Neural cell (in vitro differentiated cells): ENCODE data around the gene PDE7B. TPM values are rescaled to one million over a fixed set of nuclear protein-coding genes. Genes with fewer than 3 reads are reported as not detected.

ENCODE experiments used
- H2AFZ ChIP-seq: fragments of 200-600, 300-800 bp; sonication (generic), shearing (Covaris generic); 2 replicates; pipeline ENCODE4 v1.6.0; 2014; ENCODE audit warnings: low read depth, mild to moderate bottlenecking, antibody characterized with exemption, low read length, moderate library complexity
- H3F3A ChIP-seq: fragments of 200-600 bp; shearing (Covaris generic); 2 replicates; pipeline ENCODE4 v1.6.1; 2016; ENCODE audit warnings: mild to moderate bottlenecking, moderate library complexity, mixed read lengths, antibody characterized with exemption, low read length; ENCODE audit not compliant: insufficient read depth, poor library complexity, severe bottlenecking
- H3K27ac ChIP-seq: fragments of 200-600, 300-800 bp; sonication (generic), shearing (Covaris generic); 2 replicates; pipeline ENCODE4 v1.5.1; 2014; ENCODE audit warnings: mild to moderate bottlenecking, low read length, moderate library complexity
- H3K27me3 ChIP-seq: fragments of 300-800, 200-600 bp; sonication (generic), shearing (Covaris generic); 2 replicates; pipeline ENCODE4 v1.6.0; 2014; ENCODE audit warnings: mild to moderate bottlenecking, low read depth, low read length, moderate library complexity; ENCODE audit not compliant: insufficient read depth
- H3K36me3 ChIP-seq: fragments of 300-800, 200-600 bp; sonication (generic), shearing (Covaris generic); 2 replicates; pipeline ENCODE4 v1.5.1; 2014; ENCODE audit warnings: mild to moderate bottlenecking, antibody characterized with exemption, low read length, moderate library complexity; ENCODE audit not compliant: insufficient read depth
- H3K4me2 ChIP-seq: fragments of 300-800, 200-600 bp; sonication (generic), shearing (Covaris generic); 2 replicates; pipeline ENCODE4 v1.6.0; 2014; ENCODE audit warnings: mild to moderate bottlenecking, low read length
- H3K4me3 ChIP-seq: fragments of 300-800, 200-600 bp; sonication (generic), shearing (Covaris generic); 2 replicates; pipeline ENCODE4 v1.5.1; 2014; ENCODE audit warnings: mild to moderate bottlenecking, low read length, moderate library complexity
- H3K79me2 ChIP-seq: fragments of 200-600 bp; shearing (Covaris generic); replicated peaks from 2 replicates; pipeline ENCODE4 v1.6.0; 2014; ENCODE audit warnings: mild to moderate bottlenecking, low read length, moderate library complexity; ENCODE audit not compliant: insufficient read depth
- H3K9ac ChIP-seq: fragments of 300-800, 200-600 bp; sonication (generic), shearing (Covaris generic); 2 replicates; pipeline ENCODE4 v1.6.1; 2016; ENCODE audit warnings: mild to moderate bottlenecking, low read length, mixed read lengths
- H3K9me2 ChIP-seq: fragments of 200-600 bp; shearing (Covaris generic); 2 replicates; pipeline ENCODE4 v1.6.1; 2016; ENCODE audit warnings: mild to moderate bottlenecking, low read length, mixed read lengths; ENCODE audit not compliant: insufficient read depth
- H3K9me3 ChIP-seq: fragments of 200-600, 300-800 bp; sonication (generic), shearing (Covaris generic); 2 replicates; pipeline ENCODE4 v1.6.1; 2016; ENCODE audit warnings: mild to moderate bottlenecking, mixed run types, low read length, moderate library complexity, mixed read lengths
- H4K20me1 ChIP-seq: fragments of 200-600 bp; shearing (Covaris generic); 2 replicates; pipeline ENCODE4 v1.6.1; 2016; ENCODE audit warnings: mild to moderate bottlenecking, mixed run types; ENCODE audit not compliant: insufficient read depth
- CTCF ChIP-seq: fragments of 450-650 bp; IDR thresholded peaks from 2 replicates; pipeline ENCODE4 v1.5.1; 2014; ENCODE audit warnings: antibody characterized with exemption, mild to moderate bottlenecking, moderate library complexity; ENCODE audit not compliant: poor library complexity, severe bottlenecking
- EP300 ChIP-seq: fragments of 450-650 bp; conservative IDR thresholded peaks from 2 replicates; pipeline ENCODE4 v1.6.1; 2014; ENCODE audit warnings: antibody characterized with exemption, mild to moderate bottlenecking, moderate library complexity; ENCODE audit not compliant: poor library complexity, severe bottlenecking
- EZH2 ChIP-seq: fragments of 200-600, 300-800 bp; shearing (Covaris generic), sonication (generic); IDR thresholded peaks from 2 replicates; pipeline ENCODE4 v1.6.1; 2014; ENCODE audit warnings: antibody characterized with exemption, low read length, borderline replicate concordance, mild to moderate bottlenecking; ENCODE audit not compliant: insufficient read depth, poor library complexity, severe bottlenecking
- MXI1 ChIP-seq: fragments of 450-650 bp; conservative IDR thresholded peaks from 2 replicates; pipeline ENCODE4 v1.6.1; 2014; ENCODE audit warnings: antibody characterized with exemption, mild to moderate bottlenecking; ENCODE audit not compliant: poor library complexity, severe bottlenecking
- POLR2AphosphoS5 ChIP-seq: IDR thresholded peaks from 2 replicates; pipeline ENCODE4 v1.6.1; 2012
- RAD21 ChIP-seq: fragments of 450-650 bp; conservative IDR thresholded peaks from 2 replicates; pipeline ENCODE4 v1.6.1; 2014; ENCODE audit warnings: antibody characterized with exemption, mild to moderate bottlenecking, moderate library complexity
- SMC3 ChIP-seq: fragments of 450-650 bp; conservative IDR thresholded peaks from 2 replicates; pipeline ENCODE4 v1.6.1; 2014; ENCODE audit warnings: antibody characterized with exemption, mild to moderate bottlenecking, moderate library complexity; ENCODE audit not compliant: poor library complexity
- TAF1 ChIP-seq: IDR thresholded peaks from 2 replicates; pipeline ENCODE4 v1.6.1; 2012; ENCODE audit warnings: low read depth
- polyA plus RNA-seq: library from polyadenylated mRNA; depleted of rRNA; stranded (reverse); fragments of >200 nt; gene quantifications from 2 replicates; pipeline ENCODE4 v1.2.3, GENCODE V29; 2014
- TF ChIP-seq, protein P1 (sequence below): IDR thresholded peaks from 2 replicates; pipeline ENCODE4 v1.6.1; 2012; ENCODE audit warnings: borderline replicate concordance

The PDE7B gene
- polyA plus RNA-seq, 1 donor from 2014 or later = 5.9 TPM

DNA sequence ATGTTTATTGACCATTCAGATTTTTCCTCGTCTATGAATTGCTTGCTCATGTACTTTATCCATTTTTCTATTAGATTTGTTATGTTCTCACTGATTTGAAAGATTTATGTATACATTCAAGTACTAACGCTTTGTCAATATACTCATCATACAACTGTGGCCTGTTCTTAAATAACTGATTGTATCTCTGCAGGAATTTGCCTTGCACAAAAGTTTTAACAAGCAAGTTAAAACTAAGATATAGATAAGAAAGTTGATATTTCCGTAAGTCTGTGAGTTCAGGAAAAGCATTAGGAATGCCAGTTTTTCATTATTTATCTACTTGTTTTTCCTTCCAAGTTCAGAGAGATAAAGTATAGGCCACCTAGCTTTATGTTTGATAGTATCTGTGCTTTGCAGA lies 95.2 kb downstream of the PDE7B start:
- Histone ChIP-seq H3K79me2 (no peaks in the 10 kb centered on the region), H3K36me3 (no peaks in the 10 kb centered on the region), H3K9ac (no peak overlapping the region), H2AFZ (no peak overlapping the region), H3F3A (no peaks in the 10 kb centered on the region), H3K9me2 (no peaks in the 10 kb centered on the region), H4K20me1 (no peaks in the 10 kb centered on the region), H3K4me2 (no peak overlapping the region), H3K4me3 (peak overlapping the region; percentile 56), H3K27me3 (no peaks in the 10 kb centered on the region), H3K9me3 (no peaks in the 10 kb centered on the region), H3K27ac (peak overlapping the region; percentile 77)
- TF ChIP-seq POLR2AphosphoS5 (no peak), TAF1 (no peak), SMC3 (no peak), EZH2 (no peak), RAD21 (no peak), EP300 (no peak), MXI1 (no peak), CTCF (no peak)
- TF ChIP-seq, protein P1, sequence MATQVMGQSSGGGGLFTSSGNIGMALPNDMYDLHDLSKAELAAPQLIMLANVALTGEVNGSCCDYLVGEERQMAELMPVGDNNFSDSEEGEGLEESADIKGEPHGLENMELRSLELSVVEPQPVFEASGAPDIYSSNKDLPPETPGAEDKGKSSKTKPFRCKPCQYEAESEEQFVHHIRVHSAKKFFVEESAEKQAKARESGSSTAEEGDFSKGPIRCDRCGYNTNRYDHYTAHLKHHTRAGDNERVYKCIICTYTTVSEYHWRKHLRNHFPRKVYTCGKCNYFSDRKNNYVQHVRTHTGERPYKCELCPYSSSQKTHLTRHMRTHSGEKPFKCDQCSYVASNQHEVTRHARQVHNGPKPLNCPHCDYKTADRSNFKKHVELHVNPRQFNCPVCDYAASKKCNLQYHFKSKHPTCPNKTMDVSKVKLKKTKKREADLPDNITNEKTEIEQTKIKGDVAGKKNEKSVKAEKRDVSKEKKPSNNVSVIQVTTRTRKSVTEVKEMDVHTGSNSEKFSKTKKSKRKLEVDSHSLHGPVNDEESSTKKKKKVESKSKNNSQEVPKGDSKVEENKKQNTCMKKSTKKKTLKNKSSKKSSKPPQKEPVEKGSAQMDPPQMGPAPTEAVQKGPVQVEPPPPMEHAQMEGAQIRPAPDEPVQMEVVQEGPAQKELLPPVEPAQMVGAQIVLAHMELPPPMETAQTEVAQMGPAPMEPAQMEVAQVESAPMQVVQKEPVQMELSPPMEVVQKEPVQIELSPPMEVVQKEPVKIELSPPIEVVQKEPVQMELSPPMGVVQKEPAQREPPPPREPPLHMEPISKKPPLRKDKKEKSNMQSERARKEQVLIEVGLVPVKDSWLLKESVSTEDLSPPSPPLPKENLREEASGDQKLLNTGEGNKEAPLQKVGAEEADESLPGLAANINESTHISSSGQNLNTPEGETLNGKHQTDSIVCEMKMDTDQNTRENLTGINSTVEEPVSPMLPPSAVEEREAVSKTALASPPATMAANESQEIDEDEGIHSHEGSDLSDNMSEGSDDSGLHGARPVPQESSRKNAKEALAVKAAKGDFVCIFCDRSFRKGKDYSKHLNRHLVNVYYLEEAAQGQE = no peak

GRCh38 chr6:135950669-135951068 lies 99.2 kb downstream of the PDE7B start:
- Histone ChIP-seq H3K4me2 (no peak overlapping the region), H3K9me2 (no peaks in the 10 kb centered on the region), H3K9me3 (no peaks in the 10 kb centered on the region), H3K79me2 (no peaks in the 10 kb centered on the region), H4K20me1 (no peaks in the 10 kb centered on the region), H3K9ac (no peak overlapping the region), H3K27ac (no peak overlapping the region), H3K36me3 (no peaks in the 10 kb centered on the region), H2AFZ (no peak overlapping the region), H3K27me3 (no peaks in the 10 kb centered on the region), H3F3A (peaks cover 4% of the 10 kb centered on the region), H3K4me3 (peak overlapping the region; percentile 5)
- TF ChIP-seq CTCF (no peak), EZH2 (no peak), RAD21 (no peak), SMC3 (no peak), MXI1 (no peak), TAF1 (no peak), EP300 (no peak), POLR2AphosphoS5 (no peak)
- TF ChIP-seq, protein P1 = no peak
